ENCODE measurements around the gene NSFL1C.
A peak's percentile ranks its signal among the peaks of the same experiment; 100 is the strongest.
"Not testable (repeated sequence)": the region's sequence is repeated elsewhere in the genome, so short reads cannot be mapped to it uniquely, and the experiment has no call there.

The NSFL1C gene

GRCh38 chr20:1423625-1424106 is 43.0 kb downstream of the NSFL1C start:
- no peak for DNase-seq (ENCODE audit: low spot score)

GRCh38 chr20:1423206-1423605 is 43.4 kb downstream of the NSFL1C start:
- DNase-seq (ENCODE audit: low spot score), result no peak

GRCh38 chr20:1422753-1423152 is 43.9 kb downstream of the NSFL1C start:
- DNase-seq (ENCODE audit: low spot score), result no peak

GRCh38 chr20:1420066-1420465 is 46.6 kb downstream of the NSFL1C start:
- no peak for DNase-seq (ENCODE audit: low spot score)

- DNase-seq (ENCODE audit: low spot score), result no peak
These were observed 48.3 kb downstream of the NSFL1C start for GRCh38 chr20:1418350-1418749.

- no peak for DNase-seq (ENCODE audit: low spot score)
These were observed 48.9 kb downstream of the NSFL1C start for GRCh38 chr20:1417790-1418189.

GRCh38 chr20:1417273-1417672 is 49.4 kb downstream of the NSFL1C start:
- no peak for DNase-seq (ENCODE audit: low spot score)

GRCh38 chr20:1415667-1416468 is 50.8 kb downstream of the NSFL1C start:
- no peak for DNase-seq (ENCODE audit: low spot score)

- DNase-seq (ENCODE audit: low spot score), result no peak
These were observed 51.7 kb downstream of the NSFL1C start for GRCh38 chr20:1414982-1415381.

- no peak for DNase-seq (ENCODE audit: low spot score)
These were observed 60.8 kb downstream of the NSFL1C start for GRCh38 chr20:1405801-1406200.

GRCh38 chr20:1403624-1404023 is 63.0 kb downstream of the NSFL1C start:
- no peak for DNase-seq (ENCODE audit: low spot score)

GRCh38 chr20:1402149-1402548 is 64.5 kb downstream of the NSFL1C start:
- DNase-seq (ENCODE audit: low spot score), result no peak

- DNase-seq (ENCODE audit: low spot score), result no peak
These were observed 65.2 kb downstream of the NSFL1C start for GRCh38 chr20:1401451-1401907.

- DNase-seq (ENCODE audit: low spot score), result not testable (repeated sequence)
These were observed 66.8 kb downstream of the NSFL1C start for GRCh38 chr20:1399678-1400366.

GRCh38 chr20:1398185-1398584 is 68.5 kb downstream of the NSFL1C start:
- DNase-seq (ENCODE audit: low spot score), result not testable (repeated sequence)

- DNase-seq (ENCODE audit: low spot score), result no peak
These were observed 68.9 kb downstream of the NSFL1C start for GRCh38 chr20:1397710-1398109.

- DNase-seq (ENCODE audit: low spot score), result no peak
These were observed 69.9 kb downstream of the NSFL1C start for GRCh38 chr20:1396702-1397101.

- no peak for DNase-seq (ENCODE audit: low spot score)
These were observed 70.4 kb downstream of the NSFL1C start for GRCh38 chr20:1396264-1396663.

- no peak for DNase-seq (ENCODE audit: low spot score)
These were observed 72.0 kb downstream of the NSFL1C start for GRCh38 chr20:1394686-1395085.

GRCh38 chr20:1393507-1393882 is 73.2 kb downstream of the NSFL1C start:
- no peak for DNase-seq (ENCODE audit: low spot score)

- DNase-seq (ENCODE audit: low spot score), result peak; percentile 93
These were observed 73.7 kb downstream of the NSFL1C start, which contains the start of gene FKBP1A for GRCh38 chr20:1392693-1393506. Gene FKBP1A, minus strand, starts transcription at chr20:1393054. Its CDS starts 56 bp downstream, at chr20:1392998.

GRCh38 chr20:1392443-1392692 is 74.3 kb downstream of the NSFL1C start:
- DNase-seq (ENCODE audit: low spot score), result no peak

All from CD4-positive, alpha-beta T cell treated with Interleukin-6 at 100 ng/mL for 8 hours (primary cell).